GM12892 (cell line): ENCODE data around the gene CERS6.

ENCODE experiments used
- DNase-seq: peaks from one replicate; pipeline ENCODE4 v3.0.0; 2011; ENCODE audit not compliant: insufficient read length
- FAIRE-seq: peaks from 2 replicates; lab custom pipeline; 2011; peaks lifted over from hg19 to GRCh38; lab: Jason Lieb, UNC
- POLR2A ChIP-seq: IDR thresholded peaks from 2 replicates; pipeline ENCODE4 v1.6.1; 2011; ENCODE audit warnings: low read depth, low read length, control low read depth
- POLR2AphosphoS5 ChIP-seq: IDR thresholded peaks from 2 replicates; pipeline ENCODE4 v1.6.1; 2011; ENCODE audit warnings: low read depth, low read length, control low read depth
- TAF1 ChIP-seq: IDR thresholded peaks from 2 replicates; pipeline ENCODE4 v1.6.1; 2011; ENCODE audit warnings: low read depth, mild to moderate bottlenecking, control low read depth, low read length, borderline replicate concordance

CERS6 gene

GRCh38 chr2:168536925-168537466 is 80.9 kb downstream of the CERS6 start:
- TF ChIP-seq POLR2A (no peak), POLR2AphosphoS5 (no peak), TAF1 (no peak)
- FAIRE-seq (no peak), DNase-seq (no peak)

- no peak for TF ChIP-seq POLR2A
- FAIRE-seq (no peak), DNase-seq (no peak)
These were observed 82.1 kb downstream of the CERS6 start for GRCh38 chr2:168538133-168538532.

GRCh38 chr2:168538534-168538933 is 82.5 kb downstream of the CERS6 start:
- DNase-seq, result no peak
- no peak for FAIRE-seq
- TF ChIP-seq POLR2A (no peak), POLR2AphosphoS5 (no peak), TAF1 (no peak)

- DNase-seq (no peak), FAIRE-seq (no peak)
- TF ChIP-seq POLR2A (no peak), POLR2AphosphoS5 (no peak), TAF1 (no peak)
These were observed 83.9 kb downstream of the CERS6 start for GRCh38 chr2:168539945-168540344.

- DNase-seq (no peak), FAIRE-seq (no peak)
- no peak for TF ChIP-seq POLR2A
- TF ChIP-seq TAF1, result no peak
- no peak for TF ChIP-seq POLR2AphosphoS5
These were observed 85.8 kb downstream of the CERS6 start for GRCh38 chr2:168541858-168542257.

GRCh38 chr2:168543037-168543436 is 87.0 kb downstream of the CERS6 start:
- no peak for TF ChIP-seq TAF1
- TF ChIP-seq POLR2A, result no peak
- no peak for TF ChIP-seq POLR2AphosphoS5
- DNase-seq (no peak), FAIRE-seq (no peak)

GRCh38 chr2:168543935-168544334 is 87.9 kb downstream of the CERS6 start:
- FAIRE-seq (no peak), DNase-seq (no peak)
- TF ChIP-seq TAF1, result no peak
- no peak for TF ChIP-seq POLR2AphosphoS5
- TF ChIP-seq POLR2A, result no peak

- no peak for DNase-seq
- no peak for FAIRE-seq
- TF ChIP-seq TAF1 (no peak), POLR2AphosphoS5 (no peak), POLR2A (no peak)
These were observed 89.5 kb downstream of the CERS6 start for GRCh38 chr2:168545439-168546082.

- TF ChIP-seq POLR2AphosphoS5, result no peak
- TF ChIP-seq POLR2A, result no peak
- no peak for TF ChIP-seq TAF1
- no peak for FAIRE-seq
- no peak for DNase-seq
These were observed 94.6 kb downstream of the CERS6 start for GRCh38 chr2:168550670-168551069.

GRCh38 chr2:168552450-168552856 is 96.4 kb downstream of the CERS6 start:
- peak; percentile 18 for DNase-seq
- TF ChIP-seq POLR2A, result no peak
- no peak for TF ChIP-seq TAF1
- TF ChIP-seq POLR2AphosphoS5, result no peak
- peak; percentile 94 for FAIRE-seq

- DNase-seq (no peak), FAIRE-seq (no peak)
- TF ChIP-seq POLR2A, result no peak
- no peak for TF ChIP-seq POLR2AphosphoS5
- no peak for TF ChIP-seq TAF1
These were observed 99.2 kb downstream of the CERS6 start for GRCh38 chr2:168555283-168555682.

- DNase-seq (no peak), FAIRE-seq (peak; percentile 73)
- TF ChIP-seq POLR2AphosphoS5 (no peak), TAF1 (no peak), POLR2A (no peak)
These were observed 103.1 kb downstream of the CERS6 start for GRCh38 chr2:168559187-168559586.

GRCh38 chr2:168560817-168561499 is 104.9 kb downstream of the CERS6 start:
- no peak for DNase-seq
- no peak for TF ChIP-seq TAF1
- no peak for TF ChIP-seq POLR2A
- no peak for TF ChIP-seq POLR2AphosphoS5
- FAIRE-seq, result peak; percentile 63
